ENCODE data around the gene ATP6V1B1. TPM values are rescaled to one million over a fixed set of nuclear protein-coding genes. Genes with fewer than 3 reads are reported as not detected.

Gene ATP6V1B1
- total RNA-seq, 2 experiments from 2014 or later: not detected

GRCh38 chr2:70901227-70902066 lies 34.3 kb upstream of the ATP6V1B1 start:
- Mint-ChIP-seq H3K36me3 (ENCODE audit: low read depth) (no peaks in the 10 kb centered on the region), H3K27me3 (peaks cover 98% of the 10 kb centered on the region), H3K27ac (no peak overlapping the region), H3K4me1 (ENCODE audit: low read depth) (peaks cover 34% of the 10 kb centered on the region), H3K9me3 (no peaks in the 10 kb centered on the region), H3K4me3 (peak overlapping the region; percentile 80)
- peak in 1 of 14 experiments; percentile 37 for DNase-seq
- no peak for TF ChIP-seq CTCF (IDR thresholded peaks at IDR 0.05)
- Histone ChIP-seq H3K4me1 (ENCODE audit: insufficient read depth, low read length) (peaks cover 28% of the 10 kb centered on the region), H3K4me3 (ENCODE audit: low read length) (peak overlapping the region; percentile 34), H3K27me3 (ENCODE audit: control insufficient read depth in 1 of 2, insufficient read depth in 2 of 2, low read length in 2 of 2) (peaks cover 89 to 97% of the 10 kb centered on the region in 2 experiments), H3K36me3 (ENCODE audit: insufficient read depth, low read length) (no peaks in the 10 kb centered on the region), H3K27ac (ENCODE audit: low read depth in 1 of 2, low read length in 2 of 2) (no peak overlapping the region), H3K9me3 (ENCODE audit: control insufficient read depth in 1 of 2, insufficient read depth in 1 of 2, low read length in 2 of 2) (peaks cover 0 to 41% of the 10 kb centered on the region in 2 experiments)
- ChIA-PET POLR2A (no interaction called here), CTCF (no interaction called here)
- intact Hi-C loops (cut with DNase I, micrococcal nuclease): no loop called here
- ATAC-seq (ENCODE audit: poor library complexity): peak; percentile 32

- ATAC-seq (ENCODE audit: poor library complexity) (no peak), DNase-seq (no peak)
- ChIA-PET POLR2A (no interaction called here), CTCF (no interaction called here)
- peaks cover 37% of the 10 kb centered on the region for H3K4me1 Mint-ChIP-seq (ENCODE audit: low read depth)
- no peaks in the 10 kb centered on the region for H3K36me3 Mint-ChIP-seq (ENCODE audit: low read depth)
- TF ChIP-seq CTCF (IDR thresholded peaks at IDR 0.05): no peak
- Histone ChIP-seq H3K27me3 (ENCODE audit: control insufficient read depth in 1 of 2, insufficient read depth in 2 of 2, low read length in 2 of 2) (peaks cover 90 to 97% of the 10 kb centered on the region in 2 experiments), H3K36me3 (ENCODE audit: insufficient read depth, low read length) (no peaks in the 10 kb centered on the region), H3K4me1 (ENCODE audit: insufficient read depth, low read length) (peaks cover 33% of the 10 kb centered on the region), H3K27ac (ENCODE audit: low read depth in 1 of 2, low read length in 2 of 2) (no peak overlapping the region), H3K4me3 (ENCODE audit: low read length) (no peak overlapping the region), H3K9me3 (ENCODE audit: control insufficient read depth in 1 of 2, insufficient read depth in 1 of 2, low read length in 2 of 2) (peaks cover 0 to 41% of the 10 kb centered on the region in 2 experiments)
- H3K4me3 Mint-ChIP-seq: peak overlapping the region; percentile 46
- intact Hi-C loops (cut with DNase I, micrococcal nuclease): no loop called here
- H3K27me3 Mint-ChIP-seq: peaks cover 98% of the 10 kb centered on the region
- H3K9me3 Mint-ChIP-seq: no peaks in the 10 kb centered on the region
- H3K27ac Mint-ChIP-seq: no peak overlapping the region
These were observed 33.6 kb upstream of the ATP6V1B1 start for GRCh38 chr2:70902067-70902442.

- H3K4me1 ChIP-seq (ENCODE audit: insufficient read depth, low read length): peaks cover 38% of the 10 kb centered on the region
- POLR2A ChIA-PET: no interaction called here
- Mint-ChIP-seq H3K36me3 (ENCODE audit: low read depth) (no peaks in the 10 kb centered on the region), H3K4me1 (ENCODE audit: low read depth) (peaks cover 40% of the 10 kb centered on the region), H3K27me3 (peaks cover 98% of the 10 kb centered on the region), H3K4me3 (no peak overlapping the region), H3K9me3 (no peaks in the 10 kb centered on the region), H3K27ac (no peak overlapping the region)
- peaks cover 0 to 47% of the 10 kb centered on the region in 2 experiments for H3K9me3 ChIP-seq (ENCODE audit: control insufficient read depth in 1 of 2, insufficient read depth in 1 of 2, low read length in 2 of 2)
- H3K27me3 ChIP-seq (ENCODE audit: control insufficient read depth in 1 of 2, insufficient read depth in 2 of 2, low read length in 2 of 2): peaks cover 91 to 97% of the 10 kb centered on the region in 2 experiments
- CTCF ChIA-PET: no interaction called here
- no peak for DNase-seq
- intact Hi-C loops (cut with DNase I, micrococcal nuclease): no loop called here
- H3K36me3 ChIP-seq (ENCODE audit: insufficient read depth, low read length): no peaks in the 10 kb centered on the region
- no peak for ATAC-seq (ENCODE audit: poor library complexity)
- H3K4me3 ChIP-seq (ENCODE audit: low read length): no peak overlapping the region
- TF ChIP-seq CTCF (IDR thresholded peaks at IDR 0.05): no peak
- no peak overlapping the region for H3K27ac ChIP-seq (ENCODE audit: low read depth in 1 of 2, low read length in 2 of 2)
These were observed 33.1 kb upstream of the ATP6V1B1 start for GRCh38 chr2:70902579-70902978.

Data from CD4-positive, alpha-beta T cell (primary cell).